Measurements from ENCODE around the gene PLCG2. TPM values are rescaled to one million over a fixed set of nuclear protein-coding genes. Genes with fewer than 3 reads are reported as not detected.
"Not testable (repeated sequence)": the region's sequence is repeated elsewhere in the genome, so short reads cannot be mapped to it uniquely, and the experiment has no call there.

Gene PLCG2
- polyA plus RNA-seq, 3 donors: 19.5 to 47.4 (median 35.5) TPM

DNA sequence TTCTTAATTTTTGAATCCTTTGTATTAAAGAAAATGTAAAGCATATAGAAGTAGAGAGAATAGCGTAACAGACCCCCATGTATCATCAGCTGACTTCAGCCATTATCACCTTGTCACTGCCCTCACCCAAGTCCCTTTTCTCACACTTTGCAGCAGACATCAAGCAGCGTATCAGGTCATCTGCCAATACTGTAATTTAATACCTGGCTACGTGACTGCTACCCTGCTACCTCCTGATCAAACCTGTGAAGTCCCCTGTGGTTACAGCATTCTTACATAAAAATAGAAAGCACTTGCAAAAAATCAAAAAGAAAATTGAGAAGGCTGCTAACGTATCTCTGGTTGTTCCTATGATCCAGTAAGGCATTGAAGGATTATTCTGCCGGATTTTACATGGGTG is 96.4 kb downstream of the PLCG2 start:
- Histone ChIP-seq H4K20me1 (ENCODE audit: insufficient read depth, low read length) (peaks cover 64% of the 10 kb centered on the region), H3K36me3 (replicated peaks in 1 of 2; ENCODE audit: control insufficient read depth in 1 of 2, insufficient read depth in 2 of 2, low read length in 2 of 2) (peaks cover 31 to 84% of the 10 kb centered on the region in 2 donors), H3K9ac (ENCODE audit: insufficient read depth, low read length, poor library complexity, severe bottlenecking) (no peak overlapping the region), H3K9me3 (replicated peaks in 1 of 2; ENCODE audit: control insufficient read depth in 1 of 2, insufficient read depth in 1 of 2, low read length in 2 of 2) (no peaks in the 10 kb centered on the region), H3K4me2 (replicated peaks; ENCODE audit: extremely low read depth, low read length, poor library complexity, severe bottlenecking) (no peak overlapping the region), H3K27ac (ENCODE audit: low read depth in 1 of 2, low read length in 2 of 2) (no peak overlapping the region), H3K4me1 (ENCODE audit: control insufficient read depth in 1 of 2, insufficient read depth in 2 of 2, low read length in 2 of 2) (peaks cover 0 to 5% of the 10 kb centered on the region in 2 donors), H3K4me3 (replicated peaks in 1 of 3; ENCODE audit: low read depth in 2 of 3, low read length in 3 of 3) (no peak overlapping the region), H2AFZ (ENCODE audit: insufficient read depth, low read depth, low read length, poor library complexity, severe bottlenecking) (no peak overlapping the region), H3K79me2 (ENCODE audit: insufficient read depth, low read length) (peaks cover 8% of the 10 kb centered on the region), H3K27me3 (ENCODE audit: control insufficient read depth in 2 of 2, insufficient read depth in 2 of 2, low read length in 2 of 2) (no peaks in the 10 kb centered on the region)
- intact Hi-C loops (cut with micrococcal nuclease): loop anchor here in 1 of 2 donors (10.0 kb wide), 1 partner anchor 101 kb away; the partner anchor contains the start of gene PLCG2
- Mint-ChIP-seq H3K36me3 (peaks cover 57 to 80% of the 10 kb centered on the region in 2 donors), H3K27me3 (ENCODE audit: low read depth in 3 of 3) (no peaks in the 10 kb centered on the region), H3K4me1 (peaks cover 4% of the 10 kb centered on the region), H3K27ac (peak overlapping the region in 1 of 7 donors; percentile 0), H3K4me3 (no peak overlapping the region), H3K9me3 (peaks cover 0 to 2% (median 0%) of the 10 kb centered on the region in 7 donors)
- 91% methylated on average over 5 of the region's 5 CpGs for WGBS (ENCODE audit: insufficient coverage)
- TF ChIP-seq, protein P1, sequence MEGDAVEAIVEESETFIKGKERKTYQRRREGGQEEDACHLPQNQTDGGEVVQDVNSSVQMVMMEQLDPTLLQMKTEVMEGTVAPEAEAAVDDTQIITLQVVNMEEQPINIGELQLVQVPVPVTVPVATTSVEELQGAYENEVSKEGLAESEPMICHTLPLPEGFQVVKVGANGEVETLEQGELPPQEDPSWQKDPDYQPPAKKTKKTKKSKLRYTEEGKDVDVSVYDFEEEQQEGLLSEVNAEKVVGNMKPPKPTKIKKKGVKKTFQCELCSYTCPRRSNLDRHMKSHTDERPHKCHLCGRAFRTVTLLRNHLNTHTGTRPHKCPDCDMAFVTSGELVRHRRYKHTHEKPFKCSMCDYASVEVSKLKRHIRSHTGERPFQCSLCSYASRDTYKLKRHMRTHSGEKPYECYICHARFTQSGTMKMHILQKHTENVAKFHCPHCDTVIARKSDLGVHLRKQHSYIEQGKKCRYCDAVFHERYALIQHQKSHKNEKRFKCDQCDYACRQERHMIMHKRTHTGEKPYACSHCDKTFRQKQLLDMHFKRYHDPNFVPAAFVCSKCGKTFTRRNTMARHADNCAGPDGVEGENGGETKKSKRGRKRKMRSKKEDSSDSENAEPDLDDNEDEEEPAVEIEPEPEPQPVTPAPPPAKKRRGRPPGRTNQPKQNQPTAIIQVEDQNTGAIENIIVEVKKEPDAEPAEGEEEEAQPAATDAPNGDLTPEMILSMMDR (IDR thresholded peaks at IDR 0.05): no peak
- DNase-seq: no peak

DNA sequence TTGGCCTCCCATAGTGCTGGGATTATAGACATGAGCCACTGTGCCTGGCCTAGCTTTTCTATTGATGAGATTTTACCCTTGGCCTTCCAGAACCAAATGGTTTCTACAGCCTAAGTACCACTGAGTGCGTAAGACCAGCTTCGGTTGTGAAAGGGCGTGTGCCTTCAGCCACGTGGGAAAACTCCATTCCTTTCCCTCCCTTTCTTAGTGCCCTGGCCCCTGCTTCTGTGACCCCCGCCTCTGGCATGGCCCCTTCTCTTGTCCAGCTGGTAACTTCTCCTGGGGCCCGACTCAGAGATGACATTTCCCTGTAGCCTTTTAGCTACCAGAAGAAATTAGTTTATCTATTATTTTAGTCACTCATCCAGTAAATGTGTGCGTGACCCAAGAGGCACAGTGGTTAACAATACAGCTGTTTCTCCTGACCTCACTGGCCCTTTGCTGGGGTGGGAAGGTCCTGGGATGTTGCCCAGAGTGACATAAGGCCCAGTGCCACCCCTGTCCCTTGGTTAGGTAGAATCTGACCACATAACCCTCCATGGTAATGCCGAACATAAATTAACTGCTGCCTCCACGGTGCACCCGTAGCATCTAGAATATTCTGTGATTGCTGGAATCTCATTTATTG is 97.3 kb downstream of the PLCG2 start:
- WGBS (ENCODE audit: insufficient coverage): 93% methylated on average over 7 of the region's 10 CpGs
- TF ChIP-seq, protein P1 (IDR thresholded peaks at IDR 0.05): no peak
- H3K9me3 Mint-ChIP-seq: peaks cover 0 to 2% (median 0%) of the 10 kb centered on the region in 7 donors
- Histone ChIP-seq H3K27ac (ENCODE audit: low read depth in 1 of 2, low read length in 2 of 2) (peak overlapping the region in 1 of 2 donors; percentile 8), H3K9ac (ENCODE audit: insufficient read depth, low read length, poor library complexity, severe bottlenecking) (no peak overlapping the region), H3K79me2 (ENCODE audit: insufficient read depth, low read length) (peaks cover 8% of the 10 kb centered on the region), H2AFZ (ENCODE audit: insufficient read depth, low read depth, low read length, poor library complexity, severe bottlenecking) (no peak overlapping the region), H3K9me3 (replicated peaks in 1 of 2; ENCODE audit: control insufficient read depth in 1 of 2, insufficient read depth in 1 of 2, low read length in 2 of 2) (no peaks in the 10 kb centered on the region), H3K27me3 (ENCODE audit: control insufficient read depth in 2 of 2, insufficient read depth in 2 of 2, low read length in 2 of 2) (no peaks in the 10 kb centered on the region), H3K4me3 (replicated peaks in 1 of 3; ENCODE audit: low read depth in 2 of 3, low read length in 3 of 3) (no peak overlapping the region), H3K4me2 (replicated peaks; ENCODE audit: extremely low read depth, low read length, poor library complexity, severe bottlenecking) (no peak overlapping the region), H3K36me3 (replicated peaks in 1 of 2; ENCODE audit: control insufficient read depth in 1 of 2, insufficient read depth in 2 of 2, low read length in 2 of 2) (peaks cover 33 to 84% of the 10 kb centered on the region in 2 donors), H4K20me1 (ENCODE audit: insufficient read depth, low read length) (peaks cover 62% of the 10 kb centered on the region), H3K4me1 (ENCODE audit: control insufficient read depth in 1 of 2, insufficient read depth in 2 of 2, low read length in 2 of 2) (peaks cover 0 to 5% of the 10 kb centered on the region in 2 donors)
- H3K4me1 Mint-ChIP-seq: peaks cover 4% of the 10 kb centered on the region
- intact Hi-C loops (cut with micrococcal nuclease): loop anchor here in 1 of 2 donors (10.0 kb wide), 1 partner anchor 102 kb away; the partner anchor contains the start of gene PLCG2
- no peaks in the 10 kb centered on the region for H3K27me3 Mint-ChIP-seq (ENCODE audit: low read depth in 3 of 3)
- H3K4me3 Mint-ChIP-seq: no peak overlapping the region
- H3K36me3 Mint-ChIP-seq: peaks cover 55 to 78% of the 10 kb centered on the region in 2 donors
- peak overlapping the region in 2 of 7 donors; percentile 10 to 25 for H3K27ac Mint-ChIP-seq
- no peak for DNase-seq

DNA sequence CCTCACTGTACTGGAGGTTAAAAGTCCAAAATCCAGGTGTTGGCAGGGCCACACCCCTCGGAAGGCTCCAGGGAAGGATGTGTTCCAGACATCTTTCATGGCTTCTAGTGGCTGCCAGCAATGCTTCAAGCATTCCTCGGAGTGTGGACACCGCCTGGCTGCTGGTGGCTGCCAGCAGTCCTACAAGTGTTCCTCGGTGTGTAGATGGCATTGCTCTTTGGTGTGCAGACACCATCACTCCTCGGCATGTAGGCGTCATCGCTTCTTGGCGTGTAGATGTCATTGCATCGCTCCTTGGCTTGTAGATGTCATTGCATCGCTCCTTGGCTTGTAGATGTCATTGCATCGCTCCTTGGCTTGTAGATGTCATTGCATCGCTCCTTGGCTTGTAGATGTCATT is 98.4 kb downstream of the PLCG2 start:
- not testable (repeated sequence) for H3K9ac ChIP-seq (ENCODE audit: insufficient read depth, low read length, poor library complexity, severe bottlenecking); H3K79me2 ChIP-seq (ENCODE audit: insufficient read depth, low read length); H3K27me3 ChIP-seq (ENCODE audit: control insufficient read depth in 2 of 2, insufficient read depth in 2 of 2, low read length in 2 of 2); H3K27me3 Mint-ChIP-seq (ENCODE audit: low read depth in 3 of 3); H3K4me1 Mint-ChIP-seq; H3K4me3 Mint-ChIP-seq; H3K27ac ChIP-seq (ENCODE audit: low read depth in 1 of 2, low read length in 2 of 2); H3K4me3 ChIP-seq (replicated peaks in 1 of 3; ENCODE audit: low read depth in 2 of 3, low read length in 3 of 3); H3K4me2 ChIP-seq (replicated peaks; ENCODE audit: extremely low read depth, low read length, poor library complexity, severe bottlenecking); H3K9me3 ChIP-seq (replicated peaks in 1 of 2; ENCODE audit: control insufficient read depth in 1 of 2, insufficient read depth in 1 of 2, low read length in 2 of 2); H3K9me3 Mint-ChIP-seq; H3K27ac Mint-ChIP-seq; H3K4me1 ChIP-seq (ENCODE audit: control insufficient read depth in 1 of 2, insufficient read depth in 2 of 2, low read length in 2 of 2); H2AFZ ChIP-seq (ENCODE audit: insufficient read depth, low read depth, low read length, poor library complexity, severe bottlenecking); DNase-seq
- 100% methylated on average over 11 of the region's 12 CpGs for WGBS (ENCODE audit: insufficient coverage)
- intact Hi-C loops (cut with micrococcal nuclease): loop anchor here in 1 of 2 donors (10.0 kb wide), 1 partner anchor 103 kb away; the partner anchor contains the start of gene PLCG2
- H3K36me3 Mint-ChIP-seq: peaks cover 54 to 76% of the 10 kb centered on the region in 2 donors
- H3K36me3 ChIP-seq (replicated peaks in 1 of 2; ENCODE audit: control insufficient read depth in 1 of 2, insufficient read depth in 2 of 2, low read length in 2 of 2): peaks cover 38 to 84% of the 10 kb centered on the region in 2 donors
- H4K20me1 ChIP-seq (ENCODE audit: insufficient read depth, low read length): peaks cover 61% of the 10 kb centered on the region

Data from CD14-positive monocyte (primary cell).